Glomerular visceral epithelial cell (primary cell): Measurements from ENCODE around the gene PARP14.

Experiments
- DNase-seq: peaks from one replicate; pipeline ENCODE4 v3.0.0-alpha.2; 2016; ENCODE audit errors: extremely low spot score

PARP14 gene

GRCh38 chr3:122772827-122773226 is 92.2 kb downstream of the PARP14 start:
- no peak for DNase-seq

GRCh38 chr3:122773944-122774509 is 93.4 kb downstream of the PARP14 start:
- DNase-seq, result no peak

GRCh38 chr3:122774564-122774963 is 93.9 kb downstream of the PARP14 start:
- DNase-seq, result no peak

GRCh38 chr3:122776675-122777468 is 96.2 kb downstream of the PARP14 start:
- no peak for DNase-seq

GRCh38 chr3:122777563-122777962 is 96.9 kb downstream of the PARP14 start:
- no peak for DNase-seq
